NCI-H524 treated with DMSO at 0.1 percent for 48 hours (cell line): ENCODE results near the gene MYH3.
A peak's percentile ranks its signal among the peaks of the same experiment; 100 is the strongest.

Experiments
- DNase-seq: peaks from one replicate; lab custom pipeline; 2025; lab: John Stamatoyannopoulos, UW

MYH3 gene

DNA sequence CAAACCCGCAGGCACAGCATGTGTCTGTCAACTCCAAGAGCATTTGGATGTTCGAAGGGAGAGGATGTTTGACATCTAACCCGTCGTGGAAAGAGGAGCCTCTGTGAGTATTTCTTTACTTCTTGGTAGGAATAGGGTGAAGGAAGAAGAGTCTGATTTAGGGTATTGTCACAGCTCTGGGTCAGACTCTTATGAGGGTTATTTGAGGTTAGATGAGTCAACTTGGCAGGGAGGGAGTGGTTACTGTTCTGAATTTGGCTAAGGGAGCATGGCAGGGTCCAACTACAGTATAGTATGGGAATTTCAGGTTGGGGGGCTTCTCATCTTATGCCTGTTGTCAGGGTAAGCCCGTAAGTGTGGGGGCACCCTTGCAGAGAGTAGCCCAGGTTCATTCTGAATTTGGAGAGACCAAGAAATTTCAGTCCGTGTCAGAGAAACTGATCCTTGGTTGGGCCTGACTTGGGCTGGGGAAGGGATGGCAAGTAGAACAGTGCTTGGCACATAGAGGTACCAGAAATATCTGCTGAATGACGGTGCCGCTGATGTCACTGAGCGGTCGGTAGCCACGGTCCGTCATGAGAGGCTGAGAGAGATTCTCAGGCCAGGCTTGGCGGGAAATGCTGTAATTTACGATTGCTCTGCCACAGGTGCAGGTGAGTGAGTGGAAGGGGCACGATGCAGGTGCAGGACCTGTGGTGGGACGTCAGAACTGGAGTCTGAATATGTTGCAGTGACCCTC lies 43.2 kb downstream of the MYH3 start:
- no peak for DNase-seq

DNA sequence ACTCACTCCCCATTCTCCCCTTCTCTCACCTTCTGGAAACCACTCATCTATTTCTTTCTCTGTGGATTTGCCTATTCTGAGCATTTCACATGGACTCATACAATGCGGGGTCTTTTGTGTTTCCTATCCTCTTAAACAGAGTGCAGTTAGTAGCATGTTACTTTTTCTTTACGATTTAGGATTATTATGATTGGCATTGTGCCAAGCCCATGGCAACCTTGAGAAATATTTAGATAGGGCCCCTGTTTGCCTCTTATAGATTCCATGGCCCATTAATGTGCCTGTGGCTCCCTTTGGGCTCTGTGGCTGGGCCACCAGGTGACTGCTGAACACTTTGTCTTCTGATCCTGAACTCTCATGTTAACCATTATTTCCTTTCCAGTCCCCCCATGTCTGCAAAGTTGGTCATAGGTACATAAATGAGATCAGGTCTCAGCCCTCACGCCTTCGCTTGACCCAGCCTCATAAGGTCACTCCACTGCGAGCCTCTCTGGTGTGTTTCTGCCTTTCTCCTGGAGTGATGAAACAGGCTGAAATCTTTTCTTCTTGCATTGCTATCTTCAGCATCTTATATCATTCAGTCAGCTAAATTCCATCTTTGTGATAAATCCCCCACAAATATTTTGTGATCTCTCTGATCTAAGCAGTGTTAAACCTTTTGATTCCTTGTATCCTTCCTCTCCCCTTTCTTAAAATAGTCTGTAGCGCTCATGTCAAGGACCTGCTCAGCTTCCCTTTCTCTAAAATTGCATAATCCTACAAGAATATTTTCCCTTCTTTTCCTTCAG lies 44.0 kb downstream of the MYH3 start:
- no peak for DNase-seq

GRCh38 chr17:10610884-10611283 lies 46.2 kb downstream of the MYH3 start:
- DNase-seq: peak; percentile 49

DNA sequence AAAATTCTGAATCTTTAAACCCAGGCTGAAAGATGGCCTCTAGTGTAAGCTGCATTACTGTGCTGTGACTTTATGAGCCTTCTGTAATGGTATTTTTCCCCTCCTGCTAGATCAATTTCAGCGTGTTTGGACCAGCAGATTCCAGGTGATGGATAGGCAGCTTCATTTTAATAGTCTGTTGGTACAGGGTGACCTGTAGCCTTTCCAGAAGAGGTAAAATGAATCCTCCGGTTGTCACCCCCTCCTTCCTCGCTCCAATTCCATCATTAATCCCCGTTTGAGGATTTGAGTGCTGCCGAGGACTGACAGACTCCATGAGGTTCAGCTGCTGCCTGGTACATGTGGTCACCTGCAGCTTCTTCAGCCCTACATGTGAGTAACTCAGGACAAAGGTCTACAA lies 48.9 kb downstream of the MYH3 start:
- no peak for DNase-seq

DNA sequence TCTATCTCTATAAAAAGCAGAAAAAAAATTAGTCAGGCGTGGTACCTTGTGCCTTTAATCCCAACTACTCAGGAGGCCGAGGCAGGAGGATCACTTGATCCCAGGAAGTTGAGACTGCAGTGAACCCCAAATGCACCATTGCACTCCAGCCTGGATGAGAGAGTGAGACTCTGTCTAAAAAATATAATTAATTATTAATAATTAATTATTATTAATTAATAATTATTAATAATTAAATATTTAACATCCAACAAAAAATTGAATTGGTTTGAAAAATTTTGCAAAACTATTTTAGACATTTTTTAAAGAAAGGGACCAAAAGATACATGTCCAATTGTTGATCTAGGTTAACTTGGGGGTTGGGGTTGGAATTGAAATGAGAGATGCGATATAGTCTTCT lies 51.0 kb downstream of the MYH3 start:
- no peak for DNase-seq

DNA sequence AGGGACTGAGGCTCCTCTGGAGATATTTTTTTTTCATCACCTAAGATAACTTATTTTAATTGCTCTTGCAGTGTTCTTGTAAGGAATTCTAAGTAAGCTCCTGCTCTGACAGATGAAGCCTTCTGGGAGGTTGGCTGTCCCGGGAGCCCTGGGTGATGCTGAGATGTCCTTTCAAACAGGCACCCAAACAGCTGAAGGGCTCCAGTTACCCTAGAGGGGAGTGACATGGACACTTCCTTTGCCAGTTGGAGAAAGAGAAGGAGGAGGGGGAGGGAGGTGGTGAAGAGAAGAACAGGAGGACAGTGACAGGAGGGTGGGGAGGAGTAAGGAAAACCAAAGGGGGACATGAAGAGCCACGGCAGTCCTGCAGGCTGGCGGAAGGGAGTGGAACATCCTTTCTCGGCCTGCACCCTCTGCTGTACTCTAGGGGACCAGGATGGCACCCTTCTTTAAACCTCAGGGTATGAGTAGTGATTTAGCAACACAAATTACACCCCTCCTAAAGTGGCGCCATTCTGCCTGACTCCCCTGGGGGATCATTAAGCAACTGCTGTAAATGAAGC lies 51.8 kb downstream of the MYH3 start:
- peak; percentile 18 for DNase-seq

DNA sequence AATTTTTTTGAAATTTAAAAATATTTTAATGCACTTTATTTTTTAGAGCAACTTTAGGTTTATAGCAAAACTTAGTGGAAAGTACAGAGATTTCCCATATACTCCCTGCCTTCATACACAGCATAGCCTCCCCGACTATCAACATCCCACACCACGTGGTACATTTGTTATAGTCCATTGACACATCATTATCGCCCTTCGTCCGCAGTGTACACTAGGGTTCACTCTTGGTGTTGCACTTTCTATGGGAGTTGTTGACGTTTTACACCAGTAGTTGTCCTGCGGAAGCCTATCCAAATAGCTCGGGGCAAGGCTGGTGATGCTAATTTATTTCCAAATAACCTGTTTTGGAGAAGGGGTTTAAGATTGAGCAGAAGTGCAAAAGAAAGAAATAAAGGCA lies 52.6 kb downstream of the MYH3 start:
- no peak for DNase-seq

DNA sequence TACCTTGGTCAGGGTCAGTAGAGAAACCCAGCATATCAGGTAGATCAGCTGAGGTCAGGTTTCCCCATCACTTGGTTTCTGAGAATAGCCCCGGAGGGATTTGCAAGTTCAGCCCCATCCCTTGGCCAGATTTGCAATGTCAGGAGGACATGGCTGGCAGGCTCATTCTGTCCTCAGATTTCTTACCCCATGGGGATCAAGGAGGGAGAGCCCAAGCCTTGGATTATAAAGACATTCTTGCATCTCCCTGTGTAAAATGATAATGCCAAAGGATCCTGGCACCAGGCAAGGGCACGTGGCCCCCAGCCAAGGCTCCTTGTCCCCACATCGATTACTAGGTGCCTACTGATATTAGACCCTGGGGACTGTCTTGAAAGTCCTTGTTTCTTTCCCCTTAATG lies 53.2 kb downstream of the MYH3 start:
- DNase-seq: no peak

DNA sequence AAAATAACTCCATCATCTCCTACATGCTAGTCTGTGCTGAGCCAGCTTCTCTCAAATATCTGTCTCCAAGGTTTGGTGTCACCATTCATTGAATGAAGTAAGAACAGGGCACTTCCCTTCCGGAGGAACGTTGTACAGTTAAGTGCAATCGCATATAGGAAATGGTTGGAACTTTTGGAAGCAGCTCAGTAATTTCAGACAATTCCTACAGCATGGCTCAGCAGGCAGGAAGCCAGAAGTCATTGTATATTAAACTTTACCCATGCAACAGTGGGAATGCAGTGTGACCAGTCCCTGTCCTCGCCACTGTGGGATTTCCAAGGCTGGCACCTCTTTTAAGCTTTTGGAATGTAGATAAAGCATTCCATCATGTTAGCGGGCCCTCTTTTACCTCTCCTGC lies 56.5 kb downstream of the MYH3 start:
- no peak for DNase-seq

DNA sequence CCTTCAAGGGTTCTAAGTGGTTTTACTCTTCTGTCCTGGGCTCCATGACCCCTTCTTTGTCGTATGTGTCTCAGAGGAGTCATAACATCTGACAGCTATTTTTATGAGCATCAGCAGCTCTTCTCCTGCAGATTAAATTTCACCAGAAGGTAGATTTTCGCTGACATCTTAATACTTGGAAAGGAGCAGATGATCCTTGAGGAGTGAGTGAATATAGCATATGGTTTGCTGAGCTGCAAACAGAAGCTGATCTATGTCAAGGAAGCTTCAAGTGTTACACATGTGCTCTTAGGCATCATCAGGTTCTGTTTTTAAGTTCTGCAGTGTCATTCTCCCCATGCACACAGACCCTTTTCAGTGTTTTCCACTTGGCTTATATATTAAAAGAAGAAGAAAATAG lies 58.5 kb downstream of the MYH3 start:
- DNase-seq: peak; percentile 95

- DNase-seq: no peak
Observed at GRCh38 chr17:10589553-10590145, 67.5 kb downstream of the MYH3 start.

DNA sequence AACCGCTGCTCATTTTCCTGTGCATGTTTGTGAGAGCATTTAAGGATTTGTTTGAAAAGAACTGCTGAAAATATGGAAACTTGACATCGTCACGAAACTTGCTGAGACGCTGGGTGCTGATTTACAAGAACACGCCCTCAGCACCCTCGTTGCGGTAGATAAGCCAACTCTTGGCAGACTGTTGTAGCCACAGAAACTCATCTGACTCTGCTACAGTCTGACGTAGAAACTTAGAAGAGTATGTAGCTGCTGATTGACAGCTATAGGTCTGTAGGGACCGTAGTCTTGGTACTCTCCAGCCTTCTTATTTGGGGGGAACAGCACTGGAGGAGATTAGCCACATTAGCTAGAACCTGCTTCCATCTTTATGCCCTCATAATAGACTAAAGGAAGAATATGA lies 71.6 kb downstream of the MYH3 start:
- no peak for DNase-seq

- no peak for DNase-seq
Observed at GRCh38 chr17:10583834-10584233, 73.3 kb downstream of the MYH3 start.

- DNase-seq: no peak
Observed at GRCh38 chr17:10579270-10579669, 77.8 kb downstream of the MYH3 start.
